Neural progenitor cell (in vitro differentiated cells): Measurements from ENCODE around the gene CFAP97D1. TPM values are rescaled to one million over a fixed set of nuclear protein-coding genes. Genes with fewer than 3 reads are reported as not detected.

Source experiments
- DNase-seq: peaks from one replicate; pipeline ENCODE4 v3.0.0-alpha.2; 2016; ENCODE audit warnings: low spot score
- H2AFZ ChIP-seq: fragments of 200-600 bp; sonication (generic); replicated peaks from 2 replicates; pipeline ENCODE4 v1.6.1; 2016; ENCODE audit warnings: antibody characterized with exemption
- H3F3A ChIP-seq: fragments of 200-600 bp; sonication (generic); 2 replicates; pipeline ENCODE4 v1.6.1; 2016; ENCODE audit warnings: antibody characterized with exemption, low read depth
- H3K27ac ChIP-seq: fragments of 200-600 bp; sonication (generic); 2 replicates; pipeline ENCODE4 v1.5.1; 2016; ENCODE audit warnings: mild to moderate bottlenecking
- H3K27me3 ChIP-seq: fragments of 200-600 bp; sonication (generic); 2 replicates; pipeline ENCODE4 v1.6.1; 2016; ENCODE audit warnings: mild to moderate bottlenecking, moderate library complexity
- H3K36me3 ChIP-seq: fragments of 200-600 bp; sonication (generic); 2 replicates; pipeline ENCODE4 v1.5.1; 2016
- H3K4me1 ChIP-seq: fragments of 200-600 bp; sonication (generic); 2 replicates; pipeline ENCODE4 v1.6.1; 2016; ENCODE audit warnings: mixed run types
- H3K4me2 ChIP-seq: fragments of 200-600 bp; sonication (generic); 2 replicates; pipeline ENCODE4 v1.6.1; 2016
- H3K4me3 ChIP-seq: fragments of 200-600 bp; sonication (generic); 2 replicates; pipeline ENCODE4 v1.5.1; 2016
- H3K79me2 ChIP-seq: fragments of 200-600 bp; sonication (generic); 2 replicates; pipeline ENCODE4 v1.6.1; 2016; ENCODE audit warnings: low read depth
- H3K9ac ChIP-seq: fragments of 200-600 bp; sonication (generic); 2 replicates; pipeline ENCODE4 v1.6.1; 2016
- H3K9me3 ChIP-seq: fragments of 200-600 bp; sonication (generic); 2 replicates; pipeline ENCODE4 v1.5.1; 2016; ENCODE audit warnings: low read depth
- H4K20me1 ChIP-seq: fragments of 200-600 bp; sonication (generic); 2 replicates; pipeline ENCODE4 v1.6.1; 2016; ENCODE audit warnings: low read depth
- H3K27ac Mint-ChIP-seq: 3 replicates; pipeline ENCODE4 v1.8.0; 2021; ENCODE audit warnings: mixed read lengths
- H3K27me3 Mint-ChIP-seq: 2 replicates; pipeline ENCODE4 v1.8.0; 2022; ENCODE audit warnings: low read depth, mild to moderate bottlenecking, inconsistent platforms, moderate library complexity, mixed read lengths; ENCODE audit not compliant: insufficient read depth
- H3K36me3 Mint-ChIP-seq: 3 replicates; pipeline ENCODE4 v1.8.0; 2021; ENCODE audit warnings: mixed read lengths
- H3K4me1 Mint-ChIP-seq: 3 replicates; pipeline ENCODE4 v1.8.0; 2021; ENCODE audit warnings: mixed read lengths
- H3K4me3 Mint-ChIP-seq: 3 replicates; pipeline ENCODE4 v1.8.0; 2021; ENCODE audit warnings: mild to moderate bottlenecking, moderate library complexity, mixed read lengths
- H3K9me3 Mint-ChIP-seq: 3 replicates; pipeline ENCODE4 v1.8.0; 2020; ENCODE audit warnings: mixed read lengths
- CTCF ChIP-seq: fragments of 200-600 bp; sonication (generic); IDR thresholded peaks from 2 replicates; pipeline ENCODE4 v1.5.1; 2017; ENCODE audit warnings: antibody characterized with exemption, mild to moderate bottlenecking
- EZH2 ChIP-seq: fragments of 200-600 bp; sonication (generic); IDR thresholded peaks from 2 replicates; pipeline ENCODE4 v1.6.1; 2017; ENCODE audit warnings: antibody characterized with exemption, mild to moderate bottlenecking, moderate library complexity
- EZH2phosphoT487 ChIP-seq: fragments of 200-600 bp; sonication (generic); IDR thresholded peaks from 2 replicates; pipeline ENCODE4 v1.6.1; 2017; ENCODE audit warnings: antibody characterized with exemption
- total RNA-seq: library from RNA; depleted of rRNA; stranded (reverse); fragments of >200 nt; gene quantifications from 2 replicates; pipeline ENCODE4 v1.2.3, GENCODE V29; 2015; ENCODE audit warnings: low replicate concordance

Gene CFAP97D1
- total RNA-seq, 1 donor from 2014 or later = not detected

DNA sequence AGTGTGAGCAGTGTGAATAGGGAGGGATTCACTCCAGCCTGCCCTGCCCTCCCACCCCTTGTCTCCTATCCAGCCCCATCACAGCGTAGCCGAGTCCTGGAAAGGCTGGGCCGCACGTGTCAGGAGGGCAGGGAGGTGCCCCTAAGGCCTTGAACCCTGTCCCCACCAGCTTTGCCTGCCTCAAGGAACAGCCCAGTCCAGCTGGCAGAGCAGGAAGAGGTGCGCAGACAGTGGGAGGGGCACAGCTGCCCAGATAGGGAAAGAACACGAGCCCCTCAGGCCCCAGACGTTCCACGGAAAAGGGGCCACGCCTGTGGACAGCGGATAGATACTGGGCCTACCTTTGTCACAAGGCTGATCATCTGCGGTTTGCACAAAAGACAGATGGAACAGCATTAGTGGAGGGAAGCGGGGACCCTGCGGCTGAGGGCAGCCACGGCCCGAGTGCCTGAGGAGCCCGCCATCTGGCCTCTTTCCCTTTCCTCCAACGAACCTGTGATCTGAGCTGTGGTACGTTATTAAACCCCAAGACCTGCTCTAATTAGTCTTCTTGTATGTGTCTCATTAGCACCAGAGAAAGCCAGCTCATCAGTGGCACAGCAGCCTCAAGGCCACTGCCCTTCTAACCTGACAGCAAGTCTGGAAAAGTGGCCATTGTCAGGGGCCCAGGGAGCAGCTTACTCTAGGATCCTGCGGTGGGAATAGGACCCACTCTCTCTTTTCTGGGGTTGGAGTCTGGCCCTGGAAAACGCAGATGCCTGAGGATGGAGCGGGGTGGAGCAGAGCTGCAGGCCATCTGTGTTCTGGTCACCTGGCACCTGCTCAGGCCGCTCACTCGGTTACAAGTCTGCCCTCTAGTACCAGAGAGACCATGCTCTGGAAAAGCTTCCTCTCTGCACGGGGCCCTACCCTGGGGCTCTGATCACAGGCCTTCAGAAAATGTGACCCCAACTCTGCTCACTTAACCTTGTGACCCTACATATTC lies 36.4 kb downstream of the CFAP97D1 start:
- H3K36me3 ChIP-seq = no peaks in the 10 kb centered on the region
- no peaks in the 10 kb centered on the region for H4K20me1 ChIP-seq
- H3K27ac Mint-ChIP-seq = no peak overlapping the region
- no peak for DNase-seq
- H3K9me3 ChIP-seq = no peaks in the 10 kb centered on the region
- no peak overlapping the region for H3K4me3 Mint-ChIP-seq
- no peak overlapping the region for H3K27ac ChIP-seq
- no peaks in the 10 kb centered on the region for H3K9me3 Mint-ChIP-seq
- no peak overlapping the region for H3K9ac ChIP-seq
- H2AFZ ChIP-seq = no peak overlapping the region
- H3F3A ChIP-seq = no peaks in the 10 kb centered on the region
- H3K4me1 ChIP-seq = no peaks in the 10 kb centered on the region
- H3K79me2 ChIP-seq = no peaks in the 10 kb centered on the region
- no peaks in the 10 kb centered on the region for H3K4me1 Mint-ChIP-seq
- H3K36me3 Mint-ChIP-seq = no peaks in the 10 kb centered on the region
- H3K27me3 Mint-ChIP-seq = peaks cover 2% of the 10 kb centered on the region
- H3K4me3 ChIP-seq = no peak overlapping the region
- TF ChIP-seq CTCF (no peak), EZH2phosphoT487 (no peak), EZH2 (no peak)
- no peak overlapping the region for H3K4me2 ChIP-seq
- no peaks in the 10 kb centered on the region for H3K27me3 ChIP-seq

DNA sequence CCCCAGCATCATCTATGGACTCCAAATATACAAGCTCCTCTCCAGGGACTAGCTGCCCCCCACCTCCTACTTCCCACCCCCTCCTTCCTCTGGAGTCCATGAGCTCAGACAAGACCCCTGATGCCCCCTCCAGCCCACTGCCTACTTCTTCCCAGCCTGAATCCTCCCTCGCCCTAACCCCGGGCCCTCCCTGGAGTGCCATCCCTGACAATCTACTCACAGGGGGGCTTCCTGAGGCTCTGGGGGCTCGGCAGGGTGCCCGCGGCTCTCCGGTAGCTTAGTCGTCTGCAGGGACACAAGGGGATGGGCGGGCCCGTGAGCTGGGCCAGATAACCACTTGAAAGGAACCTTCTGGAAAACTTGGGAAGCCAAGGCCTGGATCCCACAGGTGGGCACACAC lies 37.6 kb downstream of the CFAP97D1 start:
- H3K9me3 ChIP-seq = no peaks in the 10 kb centered on the region
- no peaks in the 10 kb centered on the region for H3F3A ChIP-seq
- no peaks in the 10 kb centered on the region for H3K27me3 ChIP-seq
- Mint-ChIP-seq H3K4me1 (no peaks in the 10 kb centered on the region), H3K36me3 (no peaks in the 10 kb centered on the region), H3K4me3 (no peak overlapping the region), H3K27me3 (peaks cover 2% of the 10 kb centered on the region), H3K27ac (no peak overlapping the region), H3K9me3 (no peaks in the 10 kb centered on the region)
- no peak for TF ChIP-seq CTCF
- TF ChIP-seq EZH2phosphoT487 = no peak
- no peak for TF ChIP-seq EZH2
- H3K79me2 ChIP-seq = no peaks in the 10 kb centered on the region
- no peaks in the 10 kb centered on the region for H3K4me1 ChIP-seq
- H3K36me3 ChIP-seq = no peaks in the 10 kb centered on the region
- H3K4me3 ChIP-seq = no peak overlapping the region
- no peak overlapping the region for H3K4me2 ChIP-seq
- H3K27ac ChIP-seq = no peak overlapping the region
- no peaks in the 10 kb centered on the region for H4K20me1 ChIP-seq
- DNase-seq = no peak
- no peak overlapping the region for H3K9ac ChIP-seq
- H2AFZ ChIP-seq = no peak overlapping the region

GRCh38 chr17:43818966-43819365 lies 38.7 kb downstream of the CFAP97D1 start:
- no peak overlapping the region for H3K4me3 Mint-ChIP-seq
- Histone ChIP-seq H3K36me3 (no peaks in the 10 kb centered on the region), H3F3A (no peaks in the 10 kb centered on the region), H3K27ac (no peak overlapping the region), H4K20me1 (no peaks in the 10 kb centered on the region), H3K4me3 (no peak overlapping the region), H3K9me3 (no peaks in the 10 kb centered on the region), H3K79me2 (no peaks in the 10 kb centered on the region), H2AFZ (no peak overlapping the region), H3K9ac (no peak overlapping the region), H3K4me1 (no peaks in the 10 kb centered on the region), H3K27me3 (no peaks in the 10 kb centered on the region), H3K4me2 (no peak overlapping the region)
- no peak overlapping the region for H3K27ac Mint-ChIP-seq
- H3K4me1 Mint-ChIP-seq = no peaks in the 10 kb centered on the region
- H3K36me3 Mint-ChIP-seq = no peaks in the 10 kb centered on the region
- no peaks in the 10 kb centered on the region for H3K9me3 Mint-ChIP-seq
- TF ChIP-seq EZH2 = no peak
- TF ChIP-seq EZH2phosphoT487 = no peak
- DNase-seq = no peak
- no peaks in the 10 kb centered on the region for H3K27me3 Mint-ChIP-seq

DNA sequence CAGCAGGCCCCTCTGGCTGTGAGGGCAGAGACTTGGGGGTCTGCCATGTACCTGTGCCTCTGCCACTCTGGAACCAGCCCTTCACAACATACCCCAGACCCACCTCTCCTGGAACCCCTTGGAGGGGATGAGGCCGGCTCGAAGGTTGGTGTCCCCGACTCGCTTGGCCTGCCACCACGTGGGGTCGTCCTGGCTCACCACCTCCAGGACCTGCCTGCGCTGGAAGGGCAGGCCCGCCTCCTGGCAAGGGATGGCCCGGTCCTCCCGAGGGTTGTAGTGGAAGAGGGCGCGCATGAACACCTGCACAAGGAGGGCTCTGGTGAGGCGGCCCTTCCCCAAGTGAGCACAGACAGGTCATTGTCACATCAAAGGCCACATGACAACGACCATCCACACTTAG lies 40.5 kb downstream of the CFAP97D1 start:
- Mint-ChIP-seq H3K27me3 (peaks cover 4% of the 10 kb centered on the region), H3K4me1 (no peaks in the 10 kb centered on the region), H3K4me3 (no peak overlapping the region), H3K36me3 (no peaks in the 10 kb centered on the region), H3K9me3 (no peaks in the 10 kb centered on the region), H3K27ac (no peak overlapping the region)
- H3K27me3 ChIP-seq = no peaks in the 10 kb centered on the region
- H3K4me1 ChIP-seq = no peaks in the 10 kb centered on the region
- no peaks in the 10 kb centered on the region for H3F3A ChIP-seq
- H3K9ac ChIP-seq = no peak overlapping the region
- no peak overlapping the region for H3K4me3 ChIP-seq
- H3K9me3 ChIP-seq = no peaks in the 10 kb centered on the region
- no peak overlapping the region for H3K27ac ChIP-seq
- DNase-seq = no peak
- H3K79me2 ChIP-seq = no peaks in the 10 kb centered on the region
- H3K4me2 ChIP-seq = no peak overlapping the region
- H3K36me3 ChIP-seq = no peaks in the 10 kb centered on the region
- no peaks in the 10 kb centered on the region for H4K20me1 ChIP-seq
- H2AFZ ChIP-seq = no peak overlapping the region
- no peak for TF ChIP-seq EZH2phosphoT487
- no peak for TF ChIP-seq CTCF
- no peak for TF ChIP-seq EZH2
